SK-N-SH treated with all-trans-retinoic acid at 6 μM for 48 hours (cell line): ENCODE data around the gene PLXDC2.

Source experiments
- ATAC-seq: fragments of 200-7000 bp; cut with Tn5 transposase; 3 replicates; pipeline ENCODE4 v1.9.1; 2020; ENCODE audit warnings: mild to moderate bottlenecking, moderate library complexity
- ARNTL ChIP-seq: fragments of 450-650 bp; formaldehyde crosslinking; IDR thresholded peaks from 2 replicates; pipeline ENCODE4 v1.5.0; 2020; ENCODE audit warnings: low read depth, mild to moderate bottlenecking, moderate library complexity, borderline replicate concordance
- BACH2 ChIP-seq: fragments of 250-450 bp; sonication (Bioruptor Pico); IDR thresholded peaks from 2 replicates; pipeline ENCODE4 v1.9.0; 2021; ENCODE audit warnings: mild to moderate bottlenecking, borderline replicate concordance
- CSDC2 ChIP-seq: fragments of 250-450 bp; sonication (Bioruptor Pico); IDR thresholded peaks from 2 replicates; pipeline ENCODE4 v1.5.0; 2020; ENCODE audit warnings: mild to moderate bottlenecking, moderate library complexity
- ESRRG ChIP-seq: fragments of 250-450 bp; sonication (Bioruptor Pico); IDR thresholded peaks from 2 replicates; pipeline ENCODE4 v1.6.1; 2021; ENCODE audit warnings: mild to moderate bottlenecking
- GLIS3 ChIP-seq: fragments of 250-450 bp; sonication (Bioruptor Pico); IDR thresholded peaks from 2 replicates; pipeline ENCODE4 v1.5.0; 2020; ENCODE audit warnings: mild to moderate bottlenecking, moderate library complexity
- ISL1 ChIP-seq: fragments of 250-450 bp; sonication (Bioruptor Pico); IDR thresholded peaks from 2 replicates; pipeline ENCODE4 v2.1.2; 2022; ENCODE audit warnings: mild to moderate bottlenecking, moderate library complexity
- OSR1 ChIP-seq: fragments of 250-450 bp; sonication (Bioruptor Pico); IDR thresholded peaks from 2 replicates; pipeline ENCODE4 v1.8.0; 2022; ENCODE audit warnings: moderate library complexity, mild to moderate bottlenecking, inconsistent platforms
- PPARA ChIP-seq: fragments of 250-450 bp; sonication (Bioruptor Pico); IDR thresholded peaks from 2 replicates; pipeline ENCODE4 v1.5.0; 2020; ENCODE audit warnings: mild to moderate bottlenecking, borderline replicate concordance
- RARB ChIP-seq: fragments of 250-450 bp; sonication (Bioruptor Pico); IDR thresholded peaks from 2 replicates; pipeline ENCODE4 v1.8.0; 2021; ENCODE audit warnings: mild to moderate bottlenecking, moderate library complexity
- TCF4 ChIP-seq: fragments of 250-450 bp; sonication (Bioruptor Pico); IDR thresholded peaks from 2 replicates; pipeline ENCODE4 v1.8.0; 2021; ENCODE audit warnings: mild to moderate bottlenecking, moderate library complexity, borderline replicate concordance
- TOX ChIP-seq: fragments of 250-450 bp; sonication (Bioruptor Pico); IDR thresholded peaks from 2 replicates; pipeline ENCODE4 v1.8.0; 2021; ENCODE audit warnings: mild to moderate bottlenecking, moderate library complexity, borderline replicate concordance
- ZC3H10 ChIP-seq: fragments of 250-450 bp; sonication (Bioruptor Pico); IDR thresholded peaks from 2 replicates; pipeline ENCODE4 v1.5.1; 2021; ENCODE audit warnings: mild to moderate bottlenecking, moderate library complexity
- ZFP3 ChIP-seq: fragments of 250-450 bp; sonication (Bioruptor Pico); IDR thresholded peaks from 2 replicates; pipeline ENCODE4 v1.5.0; 2020; ENCODE audit warnings: mild to moderate bottlenecking, moderate library complexity
- ZFP30 ChIP-seq: fragments of 450-650 bp; formaldehyde crosslinking; IDR thresholded peaks from 2 replicates; pipeline ENCODE4 v1.5.0; 2022; ENCODE audit warnings: mild to moderate bottlenecking, moderate library complexity
- ZNF70 ChIP-seq: fragments of 450-650 bp; formaldehyde crosslinking; IDR thresholded peaks from 2 replicates; pipeline ENCODE4 v1.5.0; 2020; ENCODE audit warnings: mild to moderate bottlenecking, moderate library complexity
- ZNF8 ChIP-seq: fragments of 450-650 bp; formaldehyde crosslinking; IDR thresholded peaks from 2 replicates; pipeline ENCODE4 v1.5.0; 2020; ENCODE audit warnings: mild to moderate bottlenecking, moderate library complexity
- TF ChIP-seq, protein P1 (sequence below): fragments of 250-450 bp; sonication (Bioruptor Pico); IDR thresholded peaks from 2 replicates; pipeline ENCODE4 v1.8.0; 2021; ENCODE audit warnings: low read depth, mild to moderate bottlenecking, moderate library complexity, borderline replicate concordance
- TF ChIP-seq, protein P2 (sequence below): fragments of 250-450 bp; sonication (Bioruptor Pico); IDR thresholded peaks from 2 replicates; pipeline ENCODE4 v1.5.1; 2021; ENCODE audit warnings: mild to moderate bottlenecking, moderate library complexity
- TF ChIP-seq, protein P3 (sequence below): fragments of 250-450 bp; sonication (Bioruptor Pico); IDR thresholded peaks from 2 replicates; pipeline ENCODE4 v1.5.0; 2020; ENCODE audit warnings: mild to moderate bottlenecking, moderate library complexity
- TF ChIP-seq, protein P4 (sequence below): fragments of 250-450 bp; sonication (Bioruptor Pico); IDR thresholded peaks from 2 replicates; pipeline ENCODE4 v1.5.1; 2020; ENCODE audit warnings: low read depth, mild to moderate bottlenecking, moderate library complexity

PLXDC2 gene

DNA sequence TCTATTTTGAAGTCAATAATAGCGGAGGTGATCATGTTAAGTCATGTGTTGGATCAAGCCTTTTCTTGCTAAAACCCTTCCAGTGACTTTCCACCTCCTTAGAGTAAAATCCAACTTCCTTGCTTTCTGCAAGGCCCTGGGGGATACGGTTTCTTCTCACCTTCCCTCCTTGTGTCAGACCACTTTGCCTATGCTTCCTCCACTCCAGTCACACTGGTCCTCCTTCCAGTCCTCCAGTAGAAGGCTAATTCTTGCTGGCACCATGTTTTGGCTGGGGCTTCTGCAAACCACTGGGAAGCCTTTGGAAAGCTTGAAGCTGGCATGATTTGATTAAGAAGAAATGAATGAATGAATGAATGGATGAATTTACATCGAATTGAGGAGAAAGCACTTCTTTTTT is 169.5 kb downstream of the PLXDC2 start:
- ATAC-seq = no peak
- no peak for TF ChIP-seq ISL1 (CRISPR knock-in tag)
- TF ChIP-seq, protein P1, sequence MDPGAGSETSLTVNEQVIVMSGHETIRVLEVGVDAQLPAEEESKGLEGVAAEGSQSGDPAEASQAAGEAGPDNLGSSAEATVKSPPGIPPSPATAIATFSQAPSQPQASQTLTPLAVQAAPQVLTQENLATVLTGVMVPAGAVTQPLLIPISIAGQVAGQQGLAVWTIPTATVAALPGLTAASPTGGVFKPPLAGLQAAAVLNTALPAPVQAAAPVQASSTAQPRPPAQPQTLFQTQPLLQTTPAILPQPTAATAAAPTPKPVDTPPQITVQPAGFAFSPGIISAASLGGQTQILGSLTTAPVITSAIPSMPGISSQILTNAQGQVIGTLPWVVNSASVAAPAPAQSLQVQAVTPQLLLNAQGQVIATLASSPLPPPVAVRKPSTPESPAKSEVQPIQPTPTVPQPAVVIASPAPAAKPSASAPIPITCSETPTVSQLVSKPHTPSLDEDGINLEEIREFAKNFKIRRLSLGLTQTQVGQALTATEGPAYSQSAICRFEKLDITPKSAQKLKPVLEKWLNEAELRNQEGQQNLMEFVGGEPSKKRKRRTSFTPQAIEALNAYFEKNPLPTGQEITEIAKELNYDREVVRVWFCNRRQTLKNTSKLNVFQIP = no peak
- TF ChIP-seq RARB (CRISPR knock-in tag) = no peak
- TF ChIP-seq, protein P2, sequence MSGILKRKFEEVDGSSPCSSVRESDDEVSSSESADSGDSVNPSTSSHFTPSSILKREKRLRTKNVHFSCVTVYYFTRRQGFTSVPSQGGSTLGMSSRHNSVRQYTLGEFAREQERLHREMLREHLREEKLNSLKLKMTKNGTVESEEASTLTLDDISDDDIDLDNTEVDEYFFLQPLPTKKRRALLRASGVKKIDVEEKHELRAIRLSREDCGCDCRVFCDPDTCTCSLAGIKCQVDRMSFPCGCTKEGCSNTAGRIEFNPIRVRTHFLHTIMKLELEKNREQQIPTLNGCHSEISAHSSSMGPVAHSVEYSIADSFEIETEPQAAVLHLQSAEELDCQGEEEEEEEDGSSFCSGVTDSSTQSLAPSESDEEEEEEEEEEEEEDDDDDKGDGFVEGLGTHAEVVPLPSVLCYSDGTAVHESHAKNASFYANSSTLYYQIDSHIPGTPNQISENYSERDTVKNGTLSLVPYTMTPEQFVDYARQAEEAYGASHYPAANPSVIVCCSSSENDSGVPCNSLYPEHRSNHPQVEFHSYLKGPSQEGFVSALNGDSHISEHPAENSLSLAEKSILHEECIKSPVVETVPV (CRISPR knock-in tag) = no peak
- no peak for TF ChIP-seq PPARA
- no peak for TF ChIP-seq ESRRG (CRISPR knock-in tag)

DNA sequence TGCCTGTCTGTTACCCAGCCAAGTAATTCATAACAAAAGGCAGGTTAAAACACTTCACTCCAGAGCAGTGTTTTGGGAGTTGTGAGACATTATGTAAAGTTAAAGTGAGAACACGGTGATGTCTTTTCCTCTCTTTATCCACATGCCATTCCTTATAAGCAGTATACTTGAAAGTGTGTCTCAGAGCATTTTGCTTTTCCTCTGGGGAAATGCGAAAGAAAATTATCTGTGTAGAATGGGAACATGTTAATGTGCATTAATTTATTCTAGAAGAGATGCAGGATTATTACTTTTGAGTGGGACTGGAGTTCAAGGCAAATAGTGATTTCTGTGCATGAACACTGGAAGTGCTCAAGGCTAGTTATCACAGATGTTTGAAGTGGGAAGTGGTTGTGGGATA is 170.4 kb downstream of the PLXDC2 start:
- no peak for ATAC-seq
- TF ChIP-seq ZFP30 (CRISPR knock-in tag) (no peak), GLIS3 (CRISPR knock-in tag) (no peak), OSR1 (CRISPR knock-in tag) (no peak), ISL1 (CRISPR knock-in tag) (no peak), RARB (CRISPR knock-in tag) (no peak), CSDC2 (no peak), PPARA (no peak), ZFP3 (CRISPR knock-in tag) (no peak)
- TF ChIP-seq, protein P1 = no peak
- TF ChIP-seq, protein P3, sequence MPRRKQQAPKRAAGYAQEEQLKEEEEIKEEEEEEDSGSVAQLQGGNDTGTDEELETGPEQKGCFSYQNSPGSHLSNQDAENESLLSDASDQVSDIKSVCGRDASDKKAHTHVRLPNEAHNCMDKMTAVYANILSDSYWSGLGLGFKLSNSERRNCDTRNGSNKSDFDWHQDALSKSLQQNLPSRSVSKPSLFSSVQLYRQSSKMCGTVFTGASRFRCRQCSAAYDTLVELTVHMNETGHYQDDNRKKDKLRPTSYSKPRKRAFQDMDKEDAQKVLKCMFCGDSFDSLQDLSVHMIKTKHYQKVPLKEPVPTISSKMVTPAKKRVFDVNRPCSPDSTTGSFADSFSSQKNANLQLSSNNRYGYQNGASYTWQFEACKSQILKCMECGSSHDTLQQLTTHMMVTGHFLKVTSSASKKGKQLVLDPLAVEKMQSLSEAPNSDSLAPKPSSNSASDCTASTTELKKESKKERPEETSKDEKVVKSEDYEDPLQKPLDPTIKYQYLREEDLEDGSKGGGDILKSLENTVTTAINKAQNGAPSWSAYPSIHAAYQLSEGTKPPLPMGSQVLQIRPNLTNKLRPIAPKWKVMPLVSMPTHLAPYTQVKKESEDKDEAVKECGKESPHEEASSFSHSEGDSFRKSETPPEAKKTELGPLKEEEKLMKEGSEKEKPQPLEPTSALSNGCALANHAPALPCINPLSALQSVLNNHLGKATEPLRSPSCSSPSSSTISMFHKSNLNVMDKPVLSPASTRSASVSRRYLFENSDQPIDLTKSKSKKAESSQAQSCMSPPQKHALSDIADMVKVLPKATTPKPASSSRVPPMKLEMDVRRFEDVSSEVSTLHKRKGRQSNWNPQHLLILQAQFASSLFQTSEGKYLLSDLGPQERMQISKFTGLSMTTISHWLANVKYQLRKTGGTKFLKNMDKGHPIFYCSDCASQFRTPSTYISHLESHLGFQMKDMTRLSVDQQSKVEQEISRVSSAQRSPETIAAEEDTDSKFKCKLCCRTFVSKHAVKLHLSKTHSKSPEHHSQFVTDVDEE (CRISPR knock-in tag) = no peak

DNA sequence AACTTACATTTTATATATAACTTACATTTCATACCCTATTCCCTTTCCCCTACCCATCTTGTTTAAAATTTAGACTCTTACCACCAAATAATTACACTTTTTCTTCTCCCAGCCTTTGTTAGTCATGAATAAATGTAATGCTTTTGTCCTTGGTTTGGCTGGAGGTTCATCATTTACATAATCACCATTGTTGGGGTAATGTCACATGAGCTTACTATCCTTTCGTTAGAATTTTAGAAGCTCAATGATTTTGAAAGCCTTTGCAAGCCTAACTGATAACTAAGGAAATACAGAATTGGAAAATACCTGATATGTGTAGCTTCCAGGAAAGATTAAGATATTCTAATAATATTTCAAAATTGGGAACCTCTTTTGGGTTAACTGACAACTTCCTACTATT is 171.7 kb downstream of the PLXDC2 start:
- TF ChIP-seq ARNTL (no peak), ISL1 (CRISPR knock-in tag) (no peak), GLIS3 (CRISPR knock-in tag) (no peak), ZNF8 (no peak), PPARA (no peak), ZC3H10 (no peak), ZFP30 (CRISPR knock-in tag) (no peak), ESRRG (CRISPR knock-in tag) (no peak), BACH2 (CRISPR knock-in tag) (no peak), TOX (CRISPR knock-in tag) (no peak), ZNF70 (no peak), ZFP3 (CRISPR knock-in tag) (no peak), TCF4 (CRISPR knock-in tag) (no peak), CSDC2 (no peak)
- TF ChIP-seq, protein P3 (CRISPR knock-in tag) = no peak
- TF ChIP-seq, protein P4, sequence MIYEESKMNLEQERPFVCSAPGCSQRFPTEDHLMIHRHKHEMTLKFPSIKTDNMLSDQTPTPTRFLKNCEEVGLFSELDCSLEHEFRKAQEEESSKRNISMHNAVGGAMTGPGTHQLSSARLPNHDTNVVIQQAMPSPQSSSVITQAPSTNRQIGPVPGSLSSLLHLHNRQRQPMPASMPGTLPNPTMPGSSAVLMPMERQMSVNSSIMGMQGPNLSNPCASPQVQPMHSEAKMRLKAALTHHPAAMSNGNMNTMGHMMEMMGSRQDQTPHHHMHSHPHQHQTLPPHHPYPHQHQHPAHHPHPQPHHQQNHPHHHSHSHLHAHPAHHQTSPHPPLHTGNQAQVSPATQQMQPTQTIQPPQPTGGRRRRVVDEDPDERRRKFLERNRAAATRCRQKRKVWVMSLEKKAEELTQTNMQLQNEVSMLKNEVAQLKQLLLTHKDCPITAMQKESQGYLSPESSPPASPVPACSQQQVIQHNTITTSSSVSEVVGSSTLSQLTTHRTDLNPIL = no peak
- TF ChIP-seq, protein P1 = no peak
- no peak for ATAC-seq
